Measurements from ENCODE around the gene EML6. TPM values are rescaled to one million over a fixed set of nuclear protein-coding genes. Genes with fewer than 3 reads are reported as not detected.

EML6 gene
- 0.39 and 1.6 TPM in 2 replicates for total RNA-seq (ENCODE audit: low replicate concordance)

DNA sequence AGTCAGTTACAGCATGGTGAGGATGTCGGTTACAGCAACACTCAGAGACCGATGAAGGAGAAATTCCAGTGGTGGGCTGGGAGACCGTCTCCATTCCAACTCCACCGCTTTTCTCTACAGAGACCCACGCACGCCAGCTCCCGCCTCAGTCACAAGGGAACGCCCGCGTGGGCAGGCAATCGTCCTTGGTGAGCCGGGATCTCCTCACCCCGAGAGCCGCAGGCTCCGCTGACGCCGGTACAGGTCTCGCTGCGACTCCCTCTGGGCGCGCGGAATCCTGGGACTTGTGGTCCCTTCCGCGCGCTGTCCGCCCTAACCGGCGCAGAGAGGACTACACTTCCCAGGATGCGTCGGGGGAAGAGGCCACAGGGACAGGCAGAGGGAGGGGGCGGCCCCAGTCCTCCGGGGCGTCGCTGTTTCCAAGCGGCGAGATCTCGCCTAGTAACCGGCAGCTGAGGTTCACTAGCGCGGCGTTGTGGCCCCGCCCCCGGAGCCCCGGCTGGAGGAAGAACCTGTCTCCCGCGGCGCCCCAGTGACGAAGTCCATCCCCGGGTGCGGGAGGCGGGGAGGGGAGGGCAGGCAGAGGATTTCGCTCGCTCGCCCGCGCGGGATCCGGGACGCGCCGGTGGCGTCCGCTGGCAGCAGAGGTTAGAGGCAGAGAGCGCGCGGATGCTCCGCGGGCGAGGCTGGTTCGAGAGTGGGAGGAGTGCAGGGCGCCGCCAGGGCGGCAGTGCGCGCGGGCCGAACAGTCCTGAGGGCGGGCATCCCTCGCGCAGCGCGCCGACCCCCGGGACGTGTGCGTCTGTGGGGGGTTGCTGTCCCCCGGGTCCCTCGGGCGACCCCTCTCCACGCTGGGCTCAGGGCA, at the start of gene EML6:
EML6 (plus strand) TSS at position 532 of the 865 bp plus-strand sequence. CDS start 1,400 bp downstream, outside the sequence.
- Mint-ChIP-seq H3K27me3 (ENCODE audit: insufficient read depth, low read depth) (peaks cover 27% of the 10 kb centered on the region), H3K4me1 (peaks cover 15% of the 10 kb centered on the region), H3K4me3 (peak within 1 kb of the TSS; percentile 93), H3K9me3 (no peaks in the 10 kb centered on the region), H3K27ac (no peak within 1 kb of the TSS), H3K36me3 (no peaks in the 10 kb centered on the region)
- Histone ChIP-seq H3K27ac (no peak within 1 kb of the TSS), H3K9me3 (ENCODE audit: low read depth) (no peaks in the 10 kb centered on the region), H3K27me3 (peaks cover 88% of the 10 kb centered on the region), H4K20me1 (ENCODE audit: low read depth) (peaks cover 5% of the 10 kb centered on the region), H3K4me3 (peak within 1 kb of the TSS; percentile 69), H3K4me2 (peak within 1 kb of the TSS; percentile 99), H3K79me2 (ENCODE audit: low read depth) (no peaks in the 10 kb centered on the region), H3K36me3 (no peaks in the 10 kb centered on the region), H3K9ac (no peak within 1 kb of the TSS), H3F3A (ENCODE audit: low read depth) (peaks cover 13% of the 10 kb centered on the region), H2AFZ (replicated peaks) (peak within 1 kb of the TSS; percentile 88), H3K4me1 (no peaks in the 10 kb centered on the region)
- peak; percentile 99 for DNase-seq (ENCODE audit: low spot score)
- TF ChIP-seq EZH2 (IDR thresholded peaks at IDR 0.05) (no peak), EZH2phosphoT487 (IDR thresholded peaks at IDR 0.05) (no peak)
- TF ChIP-seq, protein P1, sequence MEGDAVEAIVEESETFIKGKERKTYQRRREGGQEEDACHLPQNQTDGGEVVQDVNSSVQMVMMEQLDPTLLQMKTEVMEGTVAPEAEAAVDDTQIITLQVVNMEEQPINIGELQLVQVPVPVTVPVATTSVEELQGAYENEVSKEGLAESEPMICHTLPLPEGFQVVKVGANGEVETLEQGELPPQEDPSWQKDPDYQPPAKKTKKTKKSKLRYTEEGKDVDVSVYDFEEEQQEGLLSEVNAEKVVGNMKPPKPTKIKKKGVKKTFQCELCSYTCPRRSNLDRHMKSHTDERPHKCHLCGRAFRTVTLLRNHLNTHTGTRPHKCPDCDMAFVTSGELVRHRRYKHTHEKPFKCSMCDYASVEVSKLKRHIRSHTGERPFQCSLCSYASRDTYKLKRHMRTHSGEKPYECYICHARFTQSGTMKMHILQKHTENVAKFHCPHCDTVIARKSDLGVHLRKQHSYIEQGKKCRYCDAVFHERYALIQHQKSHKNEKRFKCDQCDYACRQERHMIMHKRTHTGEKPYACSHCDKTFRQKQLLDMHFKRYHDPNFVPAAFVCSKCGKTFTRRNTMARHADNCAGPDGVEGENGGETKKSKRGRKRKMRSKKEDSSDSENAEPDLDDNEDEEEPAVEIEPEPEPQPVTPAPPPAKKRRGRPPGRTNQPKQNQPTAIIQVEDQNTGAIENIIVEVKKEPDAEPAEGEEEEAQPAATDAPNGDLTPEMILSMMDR (IDR thresholded peaks at IDR 0.05), result peak; percentile 42

DNA sequence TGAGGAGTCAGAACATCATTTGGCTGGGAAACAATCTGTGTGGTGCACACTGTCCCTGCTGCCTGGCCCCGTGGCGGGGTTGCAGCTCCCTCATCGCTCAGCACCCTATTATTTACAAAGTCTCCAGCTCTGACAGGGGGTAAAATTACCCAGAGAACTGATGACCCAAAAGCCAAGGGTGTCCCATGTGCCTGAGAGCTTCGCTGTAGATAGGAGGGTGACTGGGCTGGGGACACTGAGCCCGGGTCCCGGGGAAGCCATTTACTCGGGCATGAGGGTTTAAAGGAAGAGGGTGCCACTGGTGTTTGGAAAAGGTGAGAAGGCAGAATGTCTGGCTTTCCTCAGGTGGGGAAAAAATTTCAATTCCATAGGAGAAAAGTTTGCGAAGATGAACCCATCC, 48.2 kb upstream of the EML6 start:
- Histone ChIP-seq H3F3A (ENCODE audit: low read depth) (no peaks in the 10 kb centered on the region), H4K20me1 (ENCODE audit: low read depth) (no peaks in the 10 kb centered on the region), H3K9ac (no peak overlapping the region), H3K27ac (no peak overlapping the region), H3K36me3 (no peaks in the 10 kb centered on the region), H3K4me3 (no peak overlapping the region), H3K79me2 (ENCODE audit: low read depth) (no peaks in the 10 kb centered on the region), H3K4me1 (no peaks in the 10 kb centered on the region), H2AFZ (replicated peaks) (no peak overlapping the region), H3K9me3 (ENCODE audit: low read depth) (no peaks in the 10 kb centered on the region), H3K4me2 (no peak overlapping the region), H3K27me3 (no peaks in the 10 kb centered on the region)
- no peak overlapping the region for H3K27ac Mint-ChIP-seq
- H3K4me3 Mint-ChIP-seq, result no peak overlapping the region
- no peaks in the 10 kb centered on the region for H3K27me3 Mint-ChIP-seq (ENCODE audit: insufficient read depth, low read depth)
- TF ChIP-seq EZH2 (IDR thresholded peaks at IDR 0.05), result no peak
- TF ChIP-seq, protein P1 (IDR thresholded peaks at IDR 0.05), result no peak
- TF ChIP-seq EZH2phosphoT487 (IDR thresholded peaks at IDR 0.05), result no peak
- no peaks in the 10 kb centered on the region for H3K9me3 Mint-ChIP-seq
- peaks cover 5% of the 10 kb centered on the region for H3K36me3 Mint-ChIP-seq
- no peak for DNase-seq (ENCODE audit: low spot score)
- H3K4me1 Mint-ChIP-seq, result no peaks in the 10 kb centered on the region

DNA sequence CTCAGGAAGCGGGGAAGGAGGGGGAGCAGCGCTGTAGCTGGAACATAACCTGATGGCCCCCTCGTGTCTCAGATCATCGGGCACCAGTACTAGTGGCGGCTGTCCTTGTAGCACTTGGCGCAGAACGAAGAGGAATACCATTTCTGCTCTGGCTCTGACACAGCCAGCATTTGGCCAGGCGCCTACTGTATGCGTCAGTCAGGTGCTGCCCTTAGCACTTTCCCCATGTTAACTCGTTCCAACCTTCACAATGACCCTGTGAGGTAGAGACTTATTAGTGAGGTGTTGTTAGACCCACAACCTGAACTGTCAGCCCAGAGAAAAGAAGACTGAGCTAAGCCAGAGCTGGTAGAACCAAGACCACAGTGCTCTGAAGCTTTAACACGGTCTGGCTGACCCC, 47.7 kb upstream of the EML6 start:
- H3K9me3 ChIP-seq (ENCODE audit: low read depth), result no peaks in the 10 kb centered on the region
- Mint-ChIP-seq H3K36me3 (peaks cover 3% of the 10 kb centered on the region), H3K9me3 (no peaks in the 10 kb centered on the region), H3K4me1 (no peaks in the 10 kb centered on the region), H3K4me3 (no peak overlapping the region), H3K27me3 (ENCODE audit: insufficient read depth, low read depth) (no peaks in the 10 kb centered on the region), H3K27ac (no peak overlapping the region)
- H3K27ac ChIP-seq, result no peak overlapping the region
- H3K9ac ChIP-seq, result no peak overlapping the region
- TF ChIP-seq, protein P1 (IDR thresholded peaks at IDR 0.05), result no peak
- TF ChIP-seq EZH2 (IDR thresholded peaks at IDR 0.05) (no peak), EZH2phosphoT487 (IDR thresholded peaks at IDR 0.05) (no peak)
- no peaks in the 10 kb centered on the region for H3K4me1 ChIP-seq
- no peak overlapping the region for H2AFZ ChIP-seq (replicated peaks)
- H4K20me1 ChIP-seq (ENCODE audit: low read depth), result no peaks in the 10 kb centered on the region
- no peaks in the 10 kb centered on the region for H3K27me3 ChIP-seq
- H3K36me3 ChIP-seq, result no peaks in the 10 kb centered on the region
- no peaks in the 10 kb centered on the region for H3K79me2 ChIP-seq (ENCODE audit: low read depth)
- no peaks in the 10 kb centered on the region for H3F3A ChIP-seq (ENCODE audit: low read depth)
- H3K4me2 ChIP-seq, result no peak overlapping the region
- DNase-seq (ENCODE audit: low spot score), result no peak
- H3K4me3 ChIP-seq, result no peak overlapping the region
